GM18520 (cell line): ENCODE data around the gene TAS2R4.
"Not testable (repeated sequence)": the region's sequence is repeated elsewhere in the genome, so short reads cannot be mapped to it uniquely, and the experiment has no call there.

Experiments used
- ATAC-seq: cut with Tn5 transposase; IDR thresholded peaks from one replicate; pipeline ENCODE4 v1.9.1; 2021; ENCODE audit not compliant: unreplicated experiment

The TAS2R4 gene

GRCh38 chr7:141822432-141822831 lies 46.0 kb downstream of the TAS2R4 start:
- not testable (repeated sequence) for ATAC-seq
